Testis (tissue), 3 donors: ENCODE data around the gene CDRT15. TPM values are rescaled to one million over a fixed set of nuclear protein-coding genes. Genes with fewer than 3 reads are reported as not detected.
"Not testable (repeated sequence)": the region's sequence is repeated elsewhere in the genome, so short reads cannot be mapped to it uniquely, and the experiment has no call there.

ENCODE experiments used
- DNase-seq: peaks from one replicate; pipeline ENCODE4 v3.0.0-alpha.2; 2019
- H3K27ac ChIP-seq, 2 donors: fragments of 200-600 bp; sonication (generic); one replicate each; pipeline ENCODE4 v1.5.1; 2019
- H3K27me3 ChIP-seq: fragments of 200-600 bp; sonication (generic); one replicate; pipeline ENCODE4 v1.5.1; 2019
- H3K36me3 ChIP-seq: fragments of 200-600 bp; sonication (generic); one replicate; pipeline ENCODE4 v1.5.1; 2017; ENCODE audit warnings: low read depth; ENCODE audit errors: missing control alignments
- H3K4me1 ChIP-seq: fragments of 200-600 bp; sonication (generic); one replicate; pipeline ENCODE4 v1.5.1; 2019
- H3K4me3 ChIP-seq, 2 donors: fragments of 200-600 bp; sonication (generic); one replicate each; pipeline ENCODE4 v1.5.1; 2017 to 2019
- H3K9me3 ChIP-seq: fragments of 200-600 bp; sonication (generic); one replicate; pipeline ENCODE4 v1.5.1; 2017
- POLR2A ChIP-seq: fragments of 450-650 bp; IDR thresholded peaks from one replicate; pipeline ENCODE4 v1.6.1; 2017; ENCODE audit warnings: antibody characterized with exemption, mild to moderate bottlenecking, moderate library complexity
- WGBS, 2 donors: methylation state at CpG; one replicate each; pipeline ENCODE4 v1.1.5; 2018; 5-methylcytosine and 5-hydroxymethylcytosine counted together
- intact Hi-C: fragments of 100-400 bp; cut with DNase I; formaldehyde crosslinking; loops from one replicate; pipeline ENCODE4 v1.15.1; 2023; ENCODE audit warnings: low total_unique reads
- polyA plus RNA-seq: library from polyadenylated mRNA; stranded (reverse); fragments of 350-450 nt; fragmentation: Illumina TruSeq; extraction: RNeasy Lipid Tissue Mini Kit (QIAGEN cat#74804); gene quantifications from one replicate; pipeline ENCODE4 v1.2.3, GENCODE V29; 2014; ENCODE audit warnings: low read depth, low replicate concordance; ENCODE audit not compliant: insufficient read depth
- total RNA-seq, 2 donors: library from RNA; depleted of rRNA; stranded (reverse); fragments of >200 nt; gene quantifications; one replicate each; pipeline ENCODE4 v1.2.3, GENCODE V29; 2016
- TF ChIP-seq, protein P1 (sequence below), 3 experiments: fragments of 450-650 bp in 2 of 3; fragments of 200-600 bp in 1 of 3; sonication (generic) in 1 of 3; IDR thresholded peaks; one replicate each; pipeline ENCODE4 v1.5.1; 2016 to 2019; ENCODE audit warnings: antibody characterized with exemption in 3 of 3, mild to moderate bottlenecking in 2 of 3, moderate library complexity in 1 of 3

Gene CDRT15
- total and polyA plus RNA-seq, 3 donors from 2014 or later: 3.2 to 43.8 (median 8.1) TPM

DNA sequence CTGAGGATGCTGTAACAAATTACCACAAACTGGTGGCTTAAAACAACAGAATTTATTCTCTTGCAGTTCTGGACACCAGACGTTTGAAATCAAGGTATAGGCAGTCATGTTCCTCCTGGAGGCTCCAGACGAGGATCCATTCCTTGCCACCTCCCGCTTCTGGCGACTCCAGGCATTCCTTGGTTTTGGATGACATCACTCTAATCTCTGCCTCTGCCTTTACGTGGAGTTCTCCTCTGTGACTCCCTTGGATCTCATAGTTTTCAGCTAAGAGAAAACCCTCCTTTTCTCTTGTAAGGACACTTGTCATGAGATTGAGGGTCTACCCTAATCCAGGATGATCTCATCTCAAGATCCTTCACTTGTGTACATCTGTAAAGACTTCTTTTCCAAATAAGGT lies 32.8 kb upstream of the CDRT15 start:
- H3K9me3 ChIP-seq: no peaks in the 10 kb centered on the region
- no peak overlapping the region for H3K27ac ChIP-seq
- no peaks in the 10 kb centered on the region for H3K36me3 ChIP-seq
- no peaks in the 10 kb centered on the region for H3K4me1 ChIP-seq
- no peak overlapping the region for H3K4me3 ChIP-seq
- DNase-seq: no peak
- WGBS, 2 donors: 68 to 69% methylated on average over 5 of the region's 5 CpGs
- no peaks in the 10 kb centered on the region for H3K27me3 ChIP-seq
- intact Hi-C loops: no loop called here
- TF ChIP-seq POLR2A: no peak
- TF ChIP-seq, protein P1, sequence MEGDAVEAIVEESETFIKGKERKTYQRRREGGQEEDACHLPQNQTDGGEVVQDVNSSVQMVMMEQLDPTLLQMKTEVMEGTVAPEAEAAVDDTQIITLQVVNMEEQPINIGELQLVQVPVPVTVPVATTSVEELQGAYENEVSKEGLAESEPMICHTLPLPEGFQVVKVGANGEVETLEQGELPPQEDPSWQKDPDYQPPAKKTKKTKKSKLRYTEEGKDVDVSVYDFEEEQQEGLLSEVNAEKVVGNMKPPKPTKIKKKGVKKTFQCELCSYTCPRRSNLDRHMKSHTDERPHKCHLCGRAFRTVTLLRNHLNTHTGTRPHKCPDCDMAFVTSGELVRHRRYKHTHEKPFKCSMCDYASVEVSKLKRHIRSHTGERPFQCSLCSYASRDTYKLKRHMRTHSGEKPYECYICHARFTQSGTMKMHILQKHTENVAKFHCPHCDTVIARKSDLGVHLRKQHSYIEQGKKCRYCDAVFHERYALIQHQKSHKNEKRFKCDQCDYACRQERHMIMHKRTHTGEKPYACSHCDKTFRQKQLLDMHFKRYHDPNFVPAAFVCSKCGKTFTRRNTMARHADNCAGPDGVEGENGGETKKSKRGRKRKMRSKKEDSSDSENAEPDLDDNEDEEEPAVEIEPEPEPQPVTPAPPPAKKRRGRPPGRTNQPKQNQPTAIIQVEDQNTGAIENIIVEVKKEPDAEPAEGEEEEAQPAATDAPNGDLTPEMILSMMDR (IDR thresholded peaks at IDR 0.05): no peak

DNA sequence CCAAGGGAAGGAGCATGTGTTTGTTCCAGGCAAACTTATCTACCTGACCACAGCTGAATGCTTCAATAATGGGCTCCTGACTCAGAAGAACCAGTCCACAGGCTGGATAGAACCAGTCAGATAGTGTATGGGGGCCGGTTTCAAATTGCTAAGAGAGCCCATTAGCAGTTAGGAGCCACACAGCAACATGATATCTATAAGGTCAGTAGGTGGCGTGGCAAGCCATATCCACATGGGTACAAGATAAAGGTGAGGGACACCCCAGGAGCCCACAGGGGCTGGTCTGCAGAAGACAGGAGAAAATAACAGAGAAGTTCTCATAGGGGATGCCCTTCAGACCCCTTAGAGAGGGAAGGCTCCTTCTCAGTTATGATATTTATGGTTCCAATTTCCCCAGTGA lies 31.6 kb upstream of the CDRT15 start:
- Histone ChIP-seq H3K36me3 (no peaks in the 10 kb centered on the region), H3K27ac (no peak overlapping the region), H3K27me3 (no peaks in the 10 kb centered on the region), H3K9me3 (no peaks in the 10 kb centered on the region), H3K4me1 (no peaks in the 10 kb centered on the region), H3K4me3 (no peak overlapping the region)
- intact Hi-C loops: no loop called here
- TF ChIP-seq POLR2A: no peak
- TF ChIP-seq, protein P1 (IDR thresholded peaks at IDR 0.05): no peak
- 71 to 91% methylated on average over 2 of the region's 2 CpGs for WGBS, 2 donors
- no peak for DNase-seq

DNA sequence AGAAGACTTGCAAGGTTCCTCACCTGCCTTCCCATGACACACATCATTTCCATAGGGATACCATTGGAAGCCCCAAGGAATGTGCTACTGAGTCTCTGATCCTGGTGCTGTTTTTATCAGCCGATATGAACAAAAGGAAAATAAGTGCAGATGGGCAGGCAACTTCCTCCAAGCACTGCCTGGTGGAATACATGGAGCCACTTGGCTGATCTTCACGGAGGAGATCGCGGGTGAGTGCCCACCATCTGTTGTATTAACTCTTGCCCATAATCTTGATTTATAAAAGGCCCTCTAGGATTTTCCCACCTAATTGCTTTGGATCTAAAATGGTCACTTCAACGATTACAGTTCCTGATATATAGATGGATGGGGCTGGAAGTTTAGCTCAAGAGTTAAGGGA lies 24.7 kb upstream of the CDRT15 start:
- intact Hi-C loops: no loop called here
- TF ChIP-seq, protein P1 (IDR thresholded peaks at IDR 0.05): no peak
- no peak for TF ChIP-seq POLR2A
- Histone ChIP-seq H3K9me3 (no peaks in the 10 kb centered on the region), H3K4me3 (no peak overlapping the region), H3K4me1 (no peaks in the 10 kb centered on the region), H3K36me3 (no peaks in the 10 kb centered on the region), H3K27ac (no peak overlapping the region), H3K27me3 (no peaks in the 10 kb centered on the region)
- DNase-seq: no peak
- WGBS, 2 donors: 92 to 95% methylated on average over 5 of the region's 5 CpGs

DNA sequence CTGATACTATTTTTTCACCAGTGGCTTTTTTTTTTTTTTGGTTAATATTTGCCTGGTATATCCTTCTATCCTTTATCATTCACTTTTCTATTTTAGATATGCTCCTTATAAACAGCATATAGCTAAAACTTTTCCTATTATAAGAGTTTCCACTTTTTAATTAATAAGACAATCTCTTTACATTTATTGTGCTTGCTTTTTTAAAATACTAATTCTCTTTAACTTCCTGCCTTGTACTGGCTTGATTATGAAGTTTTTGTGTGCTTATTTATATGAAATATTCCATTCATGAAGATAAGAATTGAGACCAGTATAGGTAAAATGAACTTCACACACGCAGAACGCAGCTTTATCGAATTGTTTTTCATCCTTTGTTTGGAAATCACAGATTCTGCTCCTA lies 9.0 kb upstream of the CDRT15 start:
- intact Hi-C loops: no loop called here
- WGBS, 2 donors: 78 to 82% methylated on average over 3 of the region's 3 CpGs
- H3K4me1 ChIP-seq: no peaks in the 10 kb centered on the region
- no peak for TF ChIP-seq POLR2A
- TF ChIP-seq, protein P1 (IDR thresholded peaks at IDR 0.05): no peak
- no peak overlapping the region for H3K27ac ChIP-seq
- no peak for DNase-seq
- H3K4me3 ChIP-seq: no peak overlapping the region
- H3K27me3 ChIP-seq: no peaks in the 10 kb centered on the region
- no peaks in the 10 kb centered on the region for H3K36me3 ChIP-seq
- H3K9me3 ChIP-seq: no peaks in the 10 kb centered on the region

DNA sequence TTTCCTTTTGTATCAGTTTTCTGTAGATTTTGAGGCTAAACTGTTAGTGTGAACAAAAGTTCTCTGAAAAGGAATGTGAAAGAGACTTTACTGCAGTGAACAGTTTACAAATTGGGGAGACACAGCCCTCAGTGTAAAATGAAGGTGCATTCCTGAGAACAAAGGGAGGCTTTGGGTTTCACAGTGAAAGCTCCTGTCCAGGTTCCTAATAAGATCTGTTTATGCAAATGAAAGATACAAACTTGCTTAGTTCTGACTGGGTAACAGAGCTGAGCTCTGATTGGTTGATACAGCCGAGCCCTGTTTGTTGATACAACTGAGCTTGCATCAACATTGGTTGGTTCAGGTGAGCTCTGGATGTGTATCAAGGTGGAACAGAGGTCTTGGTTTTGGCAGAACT lies 8.3 kb upstream of the CDRT15 start:
- no peaks in the 10 kb centered on the region for H3K9me3 ChIP-seq
- H3K27me3 ChIP-seq: no peaks in the 10 kb centered on the region
- no peak overlapping the region for H3K27ac ChIP-seq
- WGBS, 2 donors: 59 to 85% methylated on average over 1 of the region's 1 CpG
- TF ChIP-seq, protein P1 (IDR thresholded peaks at IDR 0.05): no peak
- TF ChIP-seq POLR2A: no peak
- H3K36me3 ChIP-seq: no peaks in the 10 kb centered on the region
- H3K4me1 ChIP-seq: no peaks in the 10 kb centered on the region
- H3K4me3 ChIP-seq: no peak overlapping the region
- DNase-seq: peak; percentile 18
- intact Hi-C loops: no loop called here

DNA sequence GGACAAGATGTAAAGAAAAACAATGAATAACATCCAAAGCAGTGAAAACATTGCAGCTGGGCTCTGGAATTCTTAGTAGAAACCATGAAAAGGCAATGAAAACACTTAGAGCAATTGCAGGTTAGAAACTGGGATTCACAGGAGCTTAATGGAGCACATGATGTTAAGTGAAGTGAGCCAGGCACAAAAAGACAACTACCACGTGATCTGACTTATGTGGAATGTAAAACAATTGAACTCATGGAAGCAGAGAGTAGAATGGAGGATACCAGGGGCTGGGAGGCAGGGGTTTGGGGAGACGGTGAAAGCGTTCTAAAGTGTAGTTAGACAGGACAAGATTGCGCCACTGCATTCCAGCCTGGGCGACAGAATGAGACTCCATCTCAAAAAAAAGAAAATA lies 2.6 kb upstream of the CDRT15 start:
- intact Hi-C loops, DNase-seq, H3K4me3 ChIP-seq, H3K36me3 ChIP-seq, H3K27me3 ChIP-seq, H3K4me1 ChIP-seq, H3K27ac ChIP-seq, H3K9me3 ChIP-seq: not testable (repeated sequence)
- 92 to 100% methylated on average over 4 of the region's 5 CpGs for WGBS, 2 donors

DNA sequence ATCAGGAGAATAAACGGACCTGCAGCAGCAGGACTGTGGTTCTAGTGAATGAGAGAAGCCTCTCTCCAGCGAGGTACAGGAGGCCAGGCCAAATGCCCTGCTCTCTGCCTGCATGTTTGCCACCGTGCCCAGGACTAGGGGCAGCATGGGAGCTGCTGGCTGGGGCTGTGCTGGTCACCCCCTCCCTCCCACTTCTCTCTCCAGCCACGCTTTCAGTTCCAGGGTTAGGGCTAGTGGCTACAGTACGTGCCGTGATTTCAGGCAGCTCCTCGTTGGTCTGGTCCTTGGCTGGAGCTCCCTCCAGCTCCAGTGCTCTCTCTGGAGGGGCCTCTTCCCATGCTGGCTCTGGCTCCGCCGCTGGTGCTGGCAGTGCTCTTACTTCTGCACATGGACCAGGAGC lies 630 bp downstream of the CDRT15 start:
- WGBS, 2 donors: 73 to 100% methylated on average over 1 to 7 of the region's 9 CpGs
- DNase-seq: not testable (repeated sequence)

DNA sequence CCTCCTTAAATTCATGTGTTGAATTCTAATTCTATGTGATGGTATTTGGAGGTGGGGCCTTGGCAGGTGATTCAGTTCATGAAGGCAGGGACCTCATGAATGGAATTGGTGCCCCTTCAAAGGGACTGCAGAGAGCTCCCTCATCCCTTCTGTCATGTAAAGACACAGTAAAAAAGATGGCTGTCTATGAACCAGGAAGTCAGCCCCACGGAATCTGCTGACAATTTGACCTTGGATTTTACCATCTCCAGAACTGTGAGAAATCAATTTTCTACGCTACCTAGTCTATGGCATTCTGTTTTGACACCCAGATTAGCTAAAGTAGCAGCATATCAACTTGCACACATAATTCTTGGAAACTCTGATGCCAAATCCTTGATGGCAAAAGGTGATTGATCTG lies 1.6 kb downstream of the CDRT15 start:
- DNase-seq, H3K36me3 ChIP-seq, H3K27ac ChIP-seq, H3K4me1 ChIP-seq, H3K4me3 ChIP-seq, H3K27me3 ChIP-seq, H3K9me3 ChIP-seq, intact Hi-C loops: not testable (repeated sequence)
- WGBS, 2 donors: 79 to 94% methylated on average over 2 of the region's 2 CpGs

More for the DNA sequence above, 630 bp downstream of the CDRT15 start:
- intact Hi-C loops, H3K36me3 ChIP-seq, H3K4me1 ChIP-seq, H3K27me3 ChIP-seq, H3K27ac ChIP-seq, H3K9me3 ChIP-seq, H3K4me3 ChIP-seq: not testable (repeated sequence)
